ENCODE measurements around the gene MTCL1. TPM values are rescaled to one million over a fixed set of nuclear protein-coding genes. Genes with fewer than 3 reads are reported as not detected.

The MTCL1 gene
- total and polyA plus RNA-seq, 7 experiments from 2014 or later = 0.17 to 0.81 (median 0.61) TPM; not detected in 4

GRCh38 chr18:8762968-8763367 is 57.6 kb downstream of the MTCL1 start:
- peaks cover 0 to 6% (median 0%) of the 10 kb centered on the region in 7 donors for H3K4me1 Mint-ChIP-seq
- ChIA-PET POLR2A (no interaction called here), CTCF (no interaction called here)
- H3K4me3 Mint-ChIP-seq = no peak overlapping the region
- no peaks in the 10 kb centered on the region for H3K27me3 ChIP-seq (ENCODE audit: control insufficient read depth in 2 of 2, insufficient read depth in 2 of 2, low read length in 2 of 2)
- no peaks in the 10 kb centered on the region for H3K36me3 ChIP-seq (ENCODE audit: control insufficient read depth in 2 of 3, insufficient read depth in 3 of 3, low read length in 3 of 3)
- no peak overlapping the region for H3K4me3 ChIP-seq (ENCODE audit: low read length)
- peaks cover 0 to 16% (median 10%) of the 10 kb centered on the region in 5 donors for H3K36me3 Mint-ChIP-seq
- no peaks in the 10 kb centered on the region for H3K4me1 ChIP-seq (ENCODE audit: control insufficient read depth in 2 of 2, insufficient read depth in 2 of 2, low read length in 2 of 2)
- no peak overlapping the region for H3K27ac Mint-ChIP-seq
- no peak for ATAC-seq
- H3K27ac ChIP-seq (ENCODE audit: low read depth, low read length) = no peak overlapping the region
- H3K9me3 ChIP-seq (ENCODE audit: control insufficient read depth in 2 of 3, low read length in 3 of 3) = no peaks in the 10 kb centered on the region
- peaks cover 0 to 28% (median 7%) of the 10 kb centered on the region in 11 donors for H3K9me3 Mint-ChIP-seq
- H3K27me3 Mint-ChIP-seq = peaks cover 5 to 25% (median 13%) of the 10 kb centered on the region in 5 donors
- DNase-seq = no peak
- intact Hi-C loops (cut with micrococcal nuclease) = no loop called here

- Histone ChIP-seq H3K9me3 (ENCODE audit: control insufficient read depth in 2 of 3, low read length in 3 of 3) (no peaks in the 10 kb centered on the region), H3K36me3 (ENCODE audit: control insufficient read depth in 2 of 3, insufficient read depth in 3 of 3, low read length in 3 of 3) (no peaks in the 10 kb centered on the region), H3K4me3 (ENCODE audit: low read length) (no peak overlapping the region), H3K27me3 (ENCODE audit: control insufficient read depth in 2 of 2, insufficient read depth in 2 of 2, low read length in 2 of 2) (no peaks in the 10 kb centered on the region), H3K27ac (ENCODE audit: low read depth, low read length) (no peak overlapping the region), H3K4me1 (ENCODE audit: control insufficient read depth in 2 of 2, insufficient read depth in 2 of 2, low read length in 2 of 2) (no peaks in the 10 kb centered on the region)
- H3K27ac Mint-ChIP-seq = no peak overlapping the region
- ATAC-seq (no peak), DNase-seq (no peak)
- no peak overlapping the region for H3K4me3 Mint-ChIP-seq
- ChIA-PET CTCF (no interaction called here), POLR2A (no interaction called here)
- peaks cover 5 to 22% (median 7%) of the 10 kb centered on the region in 5 donors for H3K27me3 Mint-ChIP-seq
- H3K36me3 Mint-ChIP-seq = peaks cover 0 to 16% (median 10%) of the 10 kb centered on the region in 5 donors
- intact Hi-C loops (cut with micrococcal nuclease) = no loop called here
- H3K9me3 Mint-ChIP-seq = peaks cover 0 to 28% (median 7%) of the 10 kb centered on the region in 11 donors
- peaks cover 0 to 6% (median 0%) of the 10 kb centered on the region in 7 donors for H3K4me1 Mint-ChIP-seq
Observed at GRCh38 chr18:8763611-8764010, 58.3 kb downstream of the MTCL1 start.

GRCh38 chr18:8765783-8766463 is 60.6 kb downstream of the MTCL1 start:
- POLR2A ChIA-PET = interaction anchor here (0.6 kb wide), 1 partner anchor 430 kb away, joined by 6 read pairs; no protein-coding TSS in a partner anchor
- Mint-ChIP-seq H3K27ac (no peak overlapping the region), H3K36me3 (peaks cover 0 to 16% (median 10%) of the 10 kb centered on the region in 5 donors)

GRCh38 chr18:8766559-8767293 is 61.4 kb downstream of the MTCL1 start:
- intact Hi-C loops (cut with micrococcal nuclease) = no loop called here
- no peaks in the 10 kb centered on the region for H3K27me3 ChIP-seq (ENCODE audit: control insufficient read depth in 2 of 2, insufficient read depth in 2 of 2, low read length in 2 of 2)
- DNase-seq = no peak
- peaks cover 0 to 19% (median 4%) of the 10 kb centered on the region in 11 donors for H3K9me3 Mint-ChIP-seq
- no peak overlapping the region for H3K4me3 ChIP-seq (ENCODE audit: low read length)
- peaks cover 5 to 20% (median 5%) of the 10 kb centered on the region in 5 donors for H3K27me3 Mint-ChIP-seq
- H3K9me3 ChIP-seq (ENCODE audit: control insufficient read depth in 2 of 3, low read length in 3 of 3) = no peaks in the 10 kb centered on the region
- H3K27ac Mint-ChIP-seq = no peak overlapping the region
- peaks cover 0 to 8% (median 3%) of the 10 kb centered on the region in 5 donors for H3K36me3 Mint-ChIP-seq
- CTCF ChIA-PET = interaction anchor here (0.6 kb wide), 1 partner anchor 9 kb away, joined by 4 read pairs; no protein-coding TSS in a partner anchor
- no peak overlapping the region for H3K4me3 Mint-ChIP-seq
- H3K36me3 ChIP-seq (ENCODE audit: control insufficient read depth in 2 of 3, insufficient read depth in 3 of 3, low read length in 3 of 3) = no peaks in the 10 kb centered on the region
- H3K4me1 Mint-ChIP-seq = peaks cover 0 to 6% (median 0%) of the 10 kb centered on the region in 7 donors
- no peak overlapping the region for H3K27ac ChIP-seq (ENCODE audit: low read depth, low read length)
- POLR2A ChIA-PET = interaction anchor here (0.7 kb wide), 1 partner anchor 829 kb away, joined by 7 read pairs; no protein-coding TSS in a partner anchor
- ATAC-seq = no peak
- H3K4me1 ChIP-seq (ENCODE audit: control insufficient read depth in 2 of 2, insufficient read depth in 2 of 2, low read length in 2 of 2) = no peaks in the 10 kb centered on the region

More at GRCh38 chr18:8765783-8766463, 60.6 kb downstream of the MTCL1 start:
- no peak for DNase-seq
- Histone ChIP-seq H3K4me3 (ENCODE audit: low read length) (no peak overlapping the region), H3K27ac (ENCODE audit: low read depth, low read length) (no peak overlapping the region), H3K9me3 (ENCODE audit: control insufficient read depth in 2 of 3, low read length in 3 of 3) (no peaks in the 10 kb centered on the region), H3K4me1 (ENCODE audit: control insufficient read depth in 2 of 2, insufficient read depth in 2 of 2, low read length in 2 of 2) (no peaks in the 10 kb centered on the region), H3K27me3 (ENCODE audit: control insufficient read depth in 2 of 2, insufficient read depth in 2 of 2, low read length in 2 of 2) (no peaks in the 10 kb centered on the region), H3K36me3 (ENCODE audit: control insufficient read depth in 2 of 3, insufficient read depth in 3 of 3, low read length in 3 of 3) (no peaks in the 10 kb centered on the region)
- intact Hi-C loops (cut with micrococcal nuclease) = no loop called here
- H3K27me3 Mint-ChIP-seq = peaks cover 5 to 20% (median 5%) of the 10 kb centered on the region in 5 donors
- no peak for ATAC-seq
- H3K4me3 Mint-ChIP-seq = no peak overlapping the region
- peaks cover 0 to 27% (median 7%) of the 10 kb centered on the region in 11 donors for H3K9me3 Mint-ChIP-seq
- H3K4me1 Mint-ChIP-seq = peaks cover 0 to 6% (median 0%) of the 10 kb centered on the region in 7 donors
- CTCF ChIA-PET = interaction anchor here (0.6 kb wide), 1 partner anchor 8 kb away, joined by 4 read pairs; no protein-coding TSS in a partner anchor

- no peaks in the 10 kb centered on the region for H3K9me3 ChIP-seq (ENCODE audit: control insufficient read depth in 2 of 3, low read length in 3 of 3)
- Mint-ChIP-seq H3K27me3 (peaks cover 3 to 18% (median 4%) of the 10 kb centered on the region in 5 donors), H3K4me3 (no peak overlapping the region), H3K9me3 (peaks cover 0 to 13% (median 2%) of the 10 kb centered on the region in 11 donors), H3K36me3 (peaks cover 0 to 3% (median 2%) of the 10 kb centered on the region in 5 donors), H3K4me1 (peaks cover 0 to 6% (median 0%) of the 10 kb centered on the region in 7 donors), H3K27ac (no peak overlapping the region)
- no peaks in the 10 kb centered on the region for H3K36me3 ChIP-seq (ENCODE audit: control insufficient read depth in 2 of 3, insufficient read depth in 3 of 3, low read length in 3 of 3)
- no peak for ATAC-seq
- no peak for DNase-seq
- CTCF ChIA-PET = no interaction called here
- no peak overlapping the region for H3K4me3 ChIP-seq (ENCODE audit: low read length)
- no peaks in the 10 kb centered on the region for H3K27me3 ChIP-seq (ENCODE audit: control insufficient read depth in 2 of 2, insufficient read depth in 2 of 2, low read length in 2 of 2)
- no peaks in the 10 kb centered on the region for H3K4me1 ChIP-seq (ENCODE audit: control insufficient read depth in 2 of 2, insufficient read depth in 2 of 2, low read length in 2 of 2)
- intact Hi-C loops (cut with micrococcal nuclease) = no loop called here
- POLR2A ChIA-PET = interaction anchor here (0.7 kb wide), 1 partner anchor 828 kb away, joined by 7 read pairs; no protein-coding TSS in a partner anchor
- no peak overlapping the region for H3K27ac ChIP-seq (ENCODE audit: low read depth, low read length)
Observed at GRCh38 chr18:8767340-8767739, 62.0 kb downstream of the MTCL1 start.

GRCh38 chr18:8769509-8770095 is 64.2 kb downstream of the MTCL1 start:
- no peaks in the 10 kb centered on the region for H3K9me3 Mint-ChIP-seq
- POLR2A ChIA-PET = no interaction called here

More at GRCh38 chr18:8769509-8770095, 64.2 kb downstream of the MTCL1 start:
- Mint-ChIP-seq H3K27ac (no peak overlapping the region), H3K4me3 (no peak overlapping the region), H3K36me3 (no peaks in the 10 kb centered on the region), H3K27me3 (peaks cover 0 to 17% (median 0%) of the 10 kb centered on the region in 5 donors), H3K4me1 (peaks cover 0 to 6% (median 0%) of the 10 kb centered on the region in 7 donors)
- Histone ChIP-seq H3K4me3 (ENCODE audit: low read length) (no peak overlapping the region), H3K4me1 (ENCODE audit: control insufficient read depth in 2 of 2, insufficient read depth in 2 of 2, low read length in 2 of 2) (no peaks in the 10 kb centered on the region), H3K27ac (ENCODE audit: low read depth, low read length) (no peak overlapping the region), H3K36me3 (ENCODE audit: control insufficient read depth in 2 of 3, insufficient read depth in 3 of 3, low read length in 3 of 3) (no peaks in the 10 kb centered on the region), H3K27me3 (ENCODE audit: control insufficient read depth in 2 of 2, insufficient read depth in 2 of 2, low read length in 2 of 2) (no peaks in the 10 kb centered on the region), H3K9me3 (ENCODE audit: control insufficient read depth in 2 of 3, low read length in 3 of 3) (no peaks in the 10 kb centered on the region)
- DNase-seq (no peak), ATAC-seq (no peak)
- intact Hi-C loops (cut with micrococcal nuclease) = no loop called here
- CTCF ChIA-PET = no interaction called here

All from naive thymus-derived CD4-positive, alpha-beta T cell (primary cell).